HEK293 (cell line): Measurements from ENCODE around the gene ILKAP.

Experiments
- CTCF ChIP-seq: fragments of 450-650 bp; formaldehyde crosslinking; IDR thresholded peaks from 2 replicates; pipeline ENCODE4 v1.5.1; 2016; ENCODE audit warnings: missing biosample characterization, missing genetic modification characterization
- REST ChIP-seq: fragments of 450-650 bp; formaldehyde crosslinking; IDR thresholded peaks from 2 replicates; pipeline ENCODE4 v1.5.1; 2016; ENCODE audit warnings: missing biosample characterization, missing genetic modification characterization
- TSHZ1 ChIP-seq: fragments of 450-650 bp; formaldehyde crosslinking; IDR thresholded peaks from 2 replicates; pipeline ENCODE4 v1.5.1; 2016; ENCODE audit warnings: missing biosample characterization, missing genetic modification characterization, borderline replicate concordance
- ZBTB10 ChIP-seq: fragments of 450-650 bp; formaldehyde crosslinking; IDR thresholded peaks from 2 replicates; pipeline ENCODE4 v1.5.1; 2016; ENCODE audit warnings: missing biosample characterization, missing genetic modification characterization
- ZFP41 ChIP-seq: fragments of 450-650 bp; formaldehyde crosslinking; IDR thresholded peaks from 2 replicates; pipeline ENCODE4 v1.5.1; 2016; ENCODE audit warnings: missing biosample characterization, missing genetic modification characterization, borderline replicate concordance
- ZNF157 ChIP-seq: fragments of 450-650 bp; formaldehyde crosslinking; IDR thresholded peaks from 2 replicates; pipeline ENCODE4 v1.5.1; 2016; ENCODE audit warnings: missing biosample characterization, missing genetic modification characterization
- ZNF670 ChIP-seq: fragments of 450-650 bp; formaldehyde crosslinking; IDR thresholded peaks from 2 replicates; pipeline ENCODE4 v1.5.1; 2016; ENCODE audit warnings: missing biosample characterization, missing genetic modification characterization, low read depth
- TF ChIP-seq, protein P1 (sequence below): fragments of 450-650 bp; formaldehyde crosslinking; IDR thresholded peaks from 2 replicates; pipeline ENCODE4 v1.5.1; 2016; ENCODE audit warnings: missing biosample characterization, missing genetic modification characterization, borderline replicate concordance

- TF ChIP-seq CTCF (no peak), ZFP41 (no peak), ZBTB10 (tag by site-specific recombination) (no peak), REST (no peak), ZNF157 (tag by site-specific recombination) (no peak), ZNF670 (tag by site-specific recombination) (no peak), TSHZ1 (tag by site-specific recombination) (no peak)
- TF ChIP-seq, protein P1, sequence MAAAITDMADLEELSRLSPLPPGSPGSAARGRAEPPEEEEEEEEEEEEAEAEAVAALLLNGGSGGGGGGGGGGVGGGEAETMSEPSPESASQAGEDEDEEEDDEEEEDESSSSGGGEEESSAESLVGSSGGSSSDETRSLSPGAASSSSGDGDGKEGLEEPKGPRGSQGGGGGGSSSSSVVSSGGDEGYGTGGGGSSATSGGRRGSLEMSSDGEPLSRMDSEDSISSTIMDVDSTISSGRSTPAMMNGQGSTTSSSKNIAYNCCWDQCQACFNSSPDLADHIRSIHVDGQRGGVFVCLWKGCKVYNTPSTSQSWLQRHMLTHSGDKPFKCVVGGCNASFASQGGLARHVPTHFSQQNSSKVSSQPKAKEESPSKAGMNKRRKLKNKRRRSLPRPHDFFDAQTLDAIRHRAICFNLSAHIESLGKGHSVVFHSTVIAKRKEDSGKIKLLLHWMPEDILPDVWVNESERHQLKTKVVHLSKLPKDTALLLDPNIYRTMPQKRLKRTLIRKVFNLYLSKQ (tag by site-specific recombination) = no peak
Measured at GRCh38 chr2:238145851-238146250, 57.6 kb downstream of the ILKAP start.
